Ramos (cell line): ENCODE results near the gene ASH1L.
"Not testable (repeated sequence)": the region's sequence is repeated elsewhere in the genome, so short reads cannot be mapped to it uniquely, and the experiment has no call there.

Source experiments
- in situ Hi-C: fragments of 300-500 bp; cut with MboI; formaldehyde crosslinking; loops from one replicate; pipeline ENCODE4 v1.14.3; 2022; ENCODE audit warnings: low sequenced_read_pairs; ENCODE audit not compliant: unreplicated experiment

ASH1L gene

DNA sequence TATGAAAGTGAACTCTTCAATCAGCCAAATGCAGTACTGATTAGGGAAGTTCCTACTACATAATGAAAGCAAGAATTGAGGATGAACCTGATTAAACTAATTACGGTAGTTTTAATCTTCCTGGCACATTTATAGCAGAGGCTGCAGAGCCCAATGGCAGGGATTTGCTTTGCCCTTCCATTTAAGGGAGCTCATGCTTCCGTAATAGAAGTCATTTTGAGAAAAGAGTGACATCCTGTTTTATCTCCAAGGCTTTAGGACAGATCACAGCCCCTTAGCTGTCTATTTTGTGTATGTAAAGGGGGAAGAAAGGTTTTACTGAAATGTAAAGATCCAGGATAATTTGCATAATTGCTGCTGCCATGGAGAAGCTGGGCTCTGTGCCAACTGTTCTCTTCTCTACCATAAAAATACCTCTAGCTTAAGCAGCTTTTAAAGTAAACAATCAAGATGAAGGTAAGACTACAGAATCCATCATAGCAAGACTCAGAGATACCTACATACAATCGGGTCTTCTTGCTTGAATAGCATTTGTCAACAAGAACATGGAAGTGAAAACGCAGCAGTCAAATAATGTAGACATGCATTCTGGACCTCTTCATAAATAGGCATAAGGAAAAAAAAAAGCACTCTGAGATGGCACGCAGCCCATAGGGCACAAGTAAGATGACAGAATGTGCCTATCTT, 62.5 kb downstream of the ASH1L start:
- in situ Hi-C loops = no loop called here

- in situ Hi-C loops = no loop called here
These were observed 63.3 kb downstream of the ASH1L start for GRCh38 chr1:155499263-155499662.

- in situ Hi-C loops = not testable (repeated sequence)
These were observed 69.0 kb downstream of the ASH1L start for GRCh38 chr1:155493595-155493994.

DNA sequence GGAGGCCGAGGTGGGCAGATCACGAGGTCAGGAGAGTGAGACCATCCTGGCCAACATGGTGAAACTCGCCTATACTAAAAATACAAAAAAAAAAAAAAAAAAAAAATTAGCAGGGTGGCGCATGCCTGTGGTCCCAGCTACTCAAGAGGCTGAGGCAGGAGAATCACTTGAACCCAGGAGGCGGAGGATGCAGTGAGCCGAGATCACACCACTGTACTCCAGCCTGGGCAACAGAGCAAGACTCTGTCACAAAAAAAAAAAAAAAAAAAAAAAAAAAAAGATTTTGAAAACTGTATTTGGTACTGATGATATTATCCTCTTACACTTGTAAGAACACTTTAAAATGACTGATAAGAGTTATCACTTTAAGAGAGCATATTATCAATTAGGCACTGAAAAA, 74.2 kb downstream of the ASH1L start:
- in situ Hi-C loops = not testable (repeated sequence)

DNA sequence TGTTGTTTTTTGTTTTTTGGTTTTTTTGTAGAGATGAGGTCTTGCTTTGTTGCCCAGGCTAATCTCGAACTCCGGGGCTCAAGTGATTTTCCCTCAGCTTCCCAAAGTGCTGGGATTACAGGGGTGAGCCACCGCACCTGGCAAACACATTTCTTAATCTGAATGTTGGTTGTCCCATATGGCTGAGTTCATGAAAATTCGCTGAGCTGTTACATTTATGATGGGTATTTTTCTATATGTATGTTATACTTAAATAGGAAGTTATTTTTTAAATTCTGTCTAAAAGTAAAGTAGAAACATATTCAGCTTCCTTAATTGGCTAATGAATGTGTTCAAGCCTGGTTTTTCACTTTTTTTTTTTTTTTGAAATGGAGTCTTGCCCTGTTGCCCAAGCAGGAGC, 75.1 kb downstream of the ASH1L start:
- in situ Hi-C loops = no loop called here

DNA sequence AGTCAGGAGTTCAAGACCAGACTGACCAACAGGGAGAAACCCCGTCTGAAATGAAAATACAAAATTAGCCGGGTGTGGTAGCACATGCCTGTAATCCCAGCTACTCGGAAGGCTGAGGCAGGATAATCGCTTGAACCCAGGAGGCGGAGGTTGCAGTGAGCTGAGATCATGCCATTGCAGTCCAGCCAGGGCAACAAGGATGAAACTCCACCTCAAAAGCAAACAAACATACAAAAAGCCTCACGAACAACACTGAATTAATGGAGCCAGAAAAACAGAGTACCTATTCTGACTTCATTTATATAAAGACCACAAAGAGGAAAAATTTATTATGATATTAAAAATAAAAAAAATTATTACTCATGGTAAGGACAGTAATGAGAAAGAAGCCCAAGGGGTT, 75.7 kb downstream of the ASH1L start:
- in situ Hi-C loops = not testable (repeated sequence)

- in situ Hi-C loops = no loop called here
These were observed 76.7 kb downstream of the ASH1L start for GRCh38 chr1:155485945-155486344.

GRCh38 chr1:155485222-155485621, 77.4 kb downstream of the ASH1L start:
- in situ Hi-C loops = no loop called here

DNA sequence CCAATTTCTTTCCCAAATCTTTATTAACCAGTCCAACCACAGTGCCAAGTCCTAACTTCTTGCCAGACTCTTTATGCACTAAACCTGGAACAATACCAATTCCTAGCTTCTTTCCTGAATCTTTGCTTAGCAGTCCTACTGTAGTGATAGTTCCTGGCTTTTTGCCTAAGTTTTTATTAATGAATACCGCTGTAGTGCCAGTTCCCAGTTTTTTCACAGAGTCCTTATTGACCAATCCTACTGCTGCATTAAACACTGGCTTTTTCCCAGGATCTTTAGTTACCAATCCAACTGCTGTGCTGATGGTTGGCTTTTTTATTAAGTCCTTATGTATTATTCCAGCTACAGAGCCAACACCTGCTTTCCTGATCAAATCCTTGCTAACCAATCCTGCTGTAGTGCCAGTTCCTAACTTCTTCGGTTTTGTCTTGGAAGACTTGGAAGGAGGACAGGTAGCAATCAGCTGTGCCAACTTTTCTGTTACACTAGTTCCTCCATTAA, 80.8 kb downstream of the ASH1L start:
- in situ Hi-C loops = no loop called here

- in situ Hi-C loops = no loop called here
These were observed 83.4 kb downstream of the ASH1L start for GRCh38 chr1:155479205-155479604.

DNA sequence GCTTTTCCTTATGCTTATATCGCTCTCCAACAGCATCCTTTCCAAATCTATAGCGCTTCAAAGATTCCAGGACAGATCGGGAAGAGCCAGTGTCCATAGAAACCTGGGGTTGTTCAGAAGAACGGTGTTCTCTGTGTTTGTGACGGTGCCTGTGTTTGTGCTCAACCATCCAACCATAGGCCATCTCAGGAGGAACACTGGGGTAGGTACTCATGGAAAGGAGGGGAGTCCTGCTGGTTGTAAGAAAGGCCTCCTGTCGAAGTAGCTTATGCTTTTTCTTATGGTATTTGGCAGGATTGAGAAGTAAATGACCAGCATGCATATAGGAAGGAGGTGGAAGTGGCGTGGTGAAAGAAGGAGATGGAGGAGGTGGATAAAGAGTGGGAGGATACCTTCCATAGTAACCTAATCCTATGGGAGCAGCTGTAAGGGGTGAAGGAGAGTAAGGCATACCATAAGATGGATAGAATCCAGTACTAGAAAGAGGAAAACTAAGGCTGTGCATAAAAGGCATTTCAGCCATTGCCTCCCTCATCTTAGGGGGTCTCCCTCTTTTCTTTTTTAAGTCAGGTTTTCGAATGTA, 84.2 kb downstream of the ASH1L start:
- in situ Hi-C loops = no loop called here

DNA sequence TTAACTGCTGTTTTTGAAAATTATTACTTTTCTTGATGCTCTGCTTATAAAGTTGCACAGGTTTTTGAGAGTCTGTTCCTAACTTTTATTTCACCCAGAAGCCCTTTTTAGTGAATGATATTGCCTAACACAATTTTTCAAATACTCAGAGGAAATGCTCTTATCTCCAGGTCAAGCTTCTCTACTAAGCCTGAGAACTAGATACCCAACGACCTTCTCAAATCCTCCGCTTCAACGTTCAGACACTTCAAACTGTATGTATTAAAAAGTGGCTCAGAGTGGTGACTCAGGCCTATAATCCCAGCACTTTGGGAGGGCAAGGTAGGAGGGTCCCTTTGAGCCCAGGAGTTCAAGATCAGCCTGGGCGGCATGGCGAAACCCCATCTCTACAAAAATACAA, 88.5 kb downstream of the ASH1L start:
- in situ Hi-C loops = no loop called here

DNA sequence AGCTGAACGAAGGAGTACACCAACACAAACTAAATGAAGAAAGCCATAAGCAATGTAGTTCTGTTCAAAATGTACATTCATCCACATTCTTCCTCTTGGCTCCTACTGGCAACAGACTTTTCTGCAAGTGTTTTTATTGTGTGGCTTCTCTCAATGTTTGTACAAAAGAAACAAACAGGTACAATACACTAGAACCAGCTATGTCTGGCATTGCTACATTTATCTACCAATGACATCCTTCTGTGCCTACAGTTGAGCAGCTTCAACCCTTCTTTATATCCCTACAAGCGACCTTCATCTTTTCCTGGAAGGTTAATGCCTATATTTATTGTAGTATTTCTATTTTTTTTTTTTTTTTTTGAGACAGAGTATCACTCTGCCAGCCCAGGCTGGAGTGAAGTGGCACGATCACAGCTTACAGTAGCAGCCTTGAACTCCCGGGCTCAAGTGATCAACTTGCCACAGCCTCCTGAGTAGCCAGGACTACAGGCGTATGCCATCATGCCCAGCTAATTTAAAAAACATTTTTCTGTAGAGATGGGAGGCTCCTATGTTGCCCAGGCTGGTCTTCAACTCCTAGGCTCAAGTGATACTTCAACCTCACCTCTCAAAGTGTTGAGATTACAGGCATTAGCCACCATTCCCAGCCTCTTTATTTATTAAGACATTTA, 89.3 kb downstream of the ASH1L start:
- in situ Hi-C loops = no loop called here

DNA sequence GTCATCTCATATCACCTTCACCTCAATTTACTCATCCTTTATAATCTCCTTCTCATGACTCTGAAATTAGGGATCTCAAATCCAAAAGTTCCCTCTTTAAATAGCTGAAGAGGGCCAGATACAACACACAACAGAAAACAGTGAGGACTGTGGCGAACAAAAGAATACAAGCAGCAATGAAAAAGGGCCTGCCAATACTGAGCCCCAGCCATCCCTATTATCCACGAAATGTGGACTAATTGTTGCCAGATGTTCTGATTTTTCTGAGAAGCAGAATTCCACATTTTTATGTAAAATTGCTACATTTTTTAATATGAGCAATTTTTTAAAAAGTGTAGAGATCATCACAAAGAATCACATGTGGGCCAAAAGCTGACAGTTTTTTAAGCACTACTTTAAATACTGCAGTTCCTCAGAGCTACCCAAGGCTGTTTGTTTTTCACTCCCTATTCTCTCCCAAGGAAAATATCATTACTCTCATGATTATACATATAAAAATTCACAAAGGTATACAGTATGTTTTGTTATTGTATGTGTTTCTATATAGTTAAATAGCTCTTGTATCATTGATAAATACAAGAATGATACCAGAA, 90.0 kb downstream of the ASH1L start:
- in situ Hi-C loops = no loop called here

DNA sequence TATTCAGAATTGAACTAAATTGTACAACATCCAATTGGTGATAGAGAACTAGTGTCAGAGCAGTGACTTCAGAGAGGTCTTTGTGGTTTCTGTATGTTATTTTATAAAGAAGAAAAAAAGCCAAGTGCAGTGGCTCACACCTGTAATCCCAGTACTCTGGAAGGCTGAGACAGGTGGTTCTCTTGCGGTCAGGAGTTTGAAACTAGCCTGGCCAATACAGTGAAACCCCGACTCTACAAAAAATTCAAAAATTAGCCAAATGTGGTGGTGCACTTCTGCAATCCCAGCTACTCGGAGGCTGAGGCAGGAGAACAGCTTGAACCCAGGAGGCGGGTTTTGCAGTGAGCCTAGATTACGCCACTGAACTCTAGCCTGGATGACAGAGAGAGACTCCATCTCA, 90.7 kb downstream of the ASH1L start:
- in situ Hi-C loops = no loop called here

- in situ Hi-C loops = no loop called here
These were observed 91.6 kb downstream of the ASH1L start for GRCh38 chr1:155471026-155471425.

DNA sequence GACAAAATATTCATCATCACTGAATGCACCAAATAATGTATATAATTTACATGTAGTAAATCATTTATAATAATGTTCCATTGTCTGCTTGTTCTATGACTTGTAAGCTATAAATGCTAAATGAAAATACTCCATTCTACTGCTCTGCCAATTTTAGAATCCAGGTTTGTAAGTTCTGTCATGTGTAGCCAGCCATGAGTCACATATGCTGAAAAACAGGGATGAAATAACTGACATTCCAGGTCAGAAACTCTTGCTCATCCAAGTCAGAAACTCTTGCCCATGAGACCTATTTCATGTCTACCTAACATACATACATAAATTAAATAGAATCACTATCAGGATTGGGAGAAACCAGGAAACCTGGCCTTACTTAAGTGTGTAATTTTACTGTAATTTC, 95.6 kb downstream of the ASH1L start:
- in situ Hi-C loops = no loop called here

- in situ Hi-C loops = no loop called here
These were observed 96.0 kb downstream of the ASH1L start for GRCh38 chr1:155466617-155466972.

- in situ Hi-C loops = no loop called here
These were observed 98.5 kb downstream of the ASH1L start for GRCh38 chr1:155463865-155464650.

DNA sequence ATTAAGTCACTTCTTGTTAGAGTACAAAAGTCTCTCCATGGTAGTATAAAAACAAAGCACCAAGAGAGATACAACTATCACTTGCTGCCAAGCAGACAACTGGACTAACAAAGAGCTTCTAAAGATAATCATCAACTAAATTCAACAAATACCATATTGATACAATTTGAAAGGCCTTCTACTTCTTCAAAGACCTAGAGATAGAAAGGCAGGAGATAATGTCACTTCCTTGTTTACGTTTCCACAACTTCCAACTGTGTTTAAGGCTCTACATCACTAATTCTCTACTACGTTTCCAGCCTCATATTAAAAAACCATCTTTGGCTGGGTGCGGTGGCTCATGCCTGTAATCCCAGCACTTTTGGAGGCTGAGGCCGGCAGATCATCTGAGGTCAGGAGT, 104.5 kb downstream of the ASH1L start:
- in situ Hi-C loops = no loop called here

- in situ Hi-C loops = no loop called here
These were observed 105.3 kb downstream of the ASH1L start for GRCh38 chr1:155457266-155457665.
